Chondrocyte (in vitro differentiated cells): ENCODE measurements around the gene ZNF74. TPM values are rescaled to one million over a fixed set of nuclear protein-coding genes. Genes with fewer than 3 reads are reported as not detected.
"Not testable (repeated sequence)": the region's sequence is repeated elsewhere in the genome, so short reads cannot be mapped to it uniquely, and the experiment has no call there.

ENCODE experiments used
- DNase-seq: peaks from one replicate; pipeline ENCODE4 v3.0.0; 2021; ENCODE audit warnings: mixed read lengths, low spot score
- H3K27ac Mint-ChIP-seq: one replicate; pipeline ENCODE4 v1.8.0; 2021; ENCODE audit warnings: mild to moderate bottlenecking, moderate library complexity, mixed read lengths; ENCODE audit not compliant: unreplicated experiment
- H3K27me3 Mint-ChIP-seq: 2 replicates; pipeline ENCODE4 v1.8.0; 2021; ENCODE audit warnings: low read depth, mixed read lengths
- H3K36me3 Mint-ChIP-seq: 2 replicates; pipeline ENCODE4 v1.8.0; 2021; ENCODE audit warnings: low read depth, mixed read lengths
- H3K4me1 Mint-ChIP-seq: 2 replicates; pipeline ENCODE4 v1.8.0; 2021; ENCODE audit warnings: low read depth, mild to moderate bottlenecking, mixed read lengths
- H3K4me3 Mint-ChIP-seq: one replicate; pipeline ENCODE4 v1.8.0; 2021; ENCODE audit warnings: mild to moderate bottlenecking, moderate library complexity, mixed read lengths; ENCODE audit not compliant: unreplicated experiment
- H3K9me3 Mint-ChIP-seq: 2 replicates; pipeline ENCODE4 v1.8.0; 2021; ENCODE audit warnings: low read depth, mixed read lengths
- total RNA-seq: library from RNA; stranded (reverse); gene quantifications from 3 replicates; pipeline ENCODE4 v1.2.1, GENCODE V29; 2021
- TF ChIP-seq, protein P1 (sequence below): fragments of 200-600 bp; sonication (generic); IDR thresholded peaks from 2 replicates; pipeline ENCODE4 v1.5.0; 2021; ENCODE audit warnings: antibody characterized with exemption, mild to moderate bottlenecking, moderate library complexity

ZNF74 gene
- total RNA-seq, 1 donor from 2014 or later = 15.7 TPM

DNA sequence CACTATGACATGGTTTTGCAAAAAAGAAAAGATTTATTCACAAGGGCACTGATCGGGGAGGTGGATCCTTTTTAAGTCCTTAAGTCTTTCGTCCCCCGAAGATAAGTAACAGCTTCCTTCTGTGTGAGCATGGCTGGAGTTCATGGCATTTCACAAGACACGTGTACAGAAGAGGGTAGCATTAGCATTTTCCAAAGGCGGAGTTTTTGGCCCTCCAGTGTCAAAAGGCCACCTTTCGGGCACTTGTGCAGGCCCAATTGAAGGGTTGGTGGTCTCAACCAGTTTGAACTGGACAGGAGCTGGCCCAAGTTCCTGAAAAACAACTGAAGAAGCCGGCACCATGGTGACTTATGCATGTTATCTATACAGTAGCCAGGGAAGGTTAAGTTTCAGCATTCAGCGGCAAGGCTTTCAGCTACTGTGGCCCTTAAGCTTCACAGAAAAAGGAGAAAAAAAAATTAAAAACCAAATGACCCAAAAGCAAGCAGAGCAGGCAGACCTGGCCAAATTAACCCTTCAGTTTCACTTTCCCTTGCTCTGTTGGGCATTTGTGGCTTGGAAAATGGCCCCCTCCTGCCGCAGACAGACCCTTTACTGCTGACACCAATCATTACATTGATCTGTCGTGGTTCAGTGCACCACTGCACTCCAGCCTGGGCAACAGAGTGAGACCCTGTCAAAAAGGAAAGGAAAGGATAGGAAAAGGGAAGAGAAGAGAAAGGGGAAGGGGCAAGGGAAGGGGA lies 18.7 kb downstream of the ZNF74 start:
- H3K27me3 Mint-ChIP-seq = no peaks in the 10 kb centered on the region
- TF ChIP-seq, protein P1, sequence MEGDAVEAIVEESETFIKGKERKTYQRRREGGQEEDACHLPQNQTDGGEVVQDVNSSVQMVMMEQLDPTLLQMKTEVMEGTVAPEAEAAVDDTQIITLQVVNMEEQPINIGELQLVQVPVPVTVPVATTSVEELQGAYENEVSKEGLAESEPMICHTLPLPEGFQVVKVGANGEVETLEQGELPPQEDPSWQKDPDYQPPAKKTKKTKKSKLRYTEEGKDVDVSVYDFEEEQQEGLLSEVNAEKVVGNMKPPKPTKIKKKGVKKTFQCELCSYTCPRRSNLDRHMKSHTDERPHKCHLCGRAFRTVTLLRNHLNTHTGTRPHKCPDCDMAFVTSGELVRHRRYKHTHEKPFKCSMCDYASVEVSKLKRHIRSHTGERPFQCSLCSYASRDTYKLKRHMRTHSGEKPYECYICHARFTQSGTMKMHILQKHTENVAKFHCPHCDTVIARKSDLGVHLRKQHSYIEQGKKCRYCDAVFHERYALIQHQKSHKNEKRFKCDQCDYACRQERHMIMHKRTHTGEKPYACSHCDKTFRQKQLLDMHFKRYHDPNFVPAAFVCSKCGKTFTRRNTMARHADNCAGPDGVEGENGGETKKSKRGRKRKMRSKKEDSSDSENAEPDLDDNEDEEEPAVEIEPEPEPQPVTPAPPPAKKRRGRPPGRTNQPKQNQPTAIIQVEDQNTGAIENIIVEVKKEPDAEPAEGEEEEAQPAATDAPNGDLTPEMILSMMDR = no peak
- no peak overlapping the region for H3K4me3 Mint-ChIP-seq
- peak; percentile 27 for DNase-seq
- H3K36me3 Mint-ChIP-seq = peaks cover 2% of the 10 kb centered on the region
- peaks cover 6% of the 10 kb centered on the region for H3K4me1 Mint-ChIP-seq
- no peaks in the 10 kb centered on the region for H3K9me3 Mint-ChIP-seq
- no peak overlapping the region for H3K27ac Mint-ChIP-seq

DNA sequence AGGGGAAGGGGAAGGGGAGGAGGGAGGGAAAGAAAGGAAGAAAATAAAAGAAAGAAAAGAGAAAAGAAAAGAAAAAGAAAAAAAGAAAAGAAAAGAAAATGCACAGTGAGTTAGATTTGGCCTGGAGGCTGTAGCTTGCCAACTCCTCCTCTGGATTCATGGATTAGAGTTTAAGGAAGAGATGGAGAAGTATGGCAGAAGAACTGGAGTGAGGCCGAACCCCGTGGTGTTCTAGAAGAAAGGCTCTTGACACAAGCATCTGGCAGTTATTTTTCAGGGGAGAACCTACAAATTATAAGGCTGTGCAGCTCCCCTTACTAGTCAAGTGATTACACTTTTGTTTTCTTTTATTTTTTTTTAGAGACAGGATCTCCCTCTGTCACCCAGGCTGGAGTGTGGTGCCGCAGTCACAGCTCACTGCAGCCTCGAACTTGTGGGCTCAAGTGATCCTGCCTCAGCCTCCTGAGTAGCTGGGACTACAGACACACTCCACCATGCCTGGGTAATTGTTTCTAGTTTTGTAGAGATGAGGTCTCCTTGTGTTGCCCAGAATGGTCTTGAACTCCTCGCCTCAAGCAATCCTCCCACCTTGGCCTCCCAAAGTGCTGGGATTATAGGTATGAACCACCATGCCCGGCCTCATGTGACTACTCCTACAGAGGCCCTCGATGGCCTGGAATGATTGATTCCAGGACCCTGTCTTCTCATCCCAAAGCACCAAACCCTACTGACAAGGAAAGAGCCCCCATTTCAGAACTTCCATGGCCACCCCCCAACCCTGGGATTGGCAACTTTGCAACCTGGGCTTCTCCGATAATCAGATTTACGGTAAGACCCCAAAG lies 19.5 kb downstream of the ZNF74 start:
- TF ChIP-seq, protein P1 = no peak
- H3K27ac Mint-ChIP-seq = no peak overlapping the region
- no peaks in the 10 kb centered on the region for H3K9me3 Mint-ChIP-seq
- H3K27me3 Mint-ChIP-seq = no peaks in the 10 kb centered on the region
- no peak overlapping the region for H3K4me3 Mint-ChIP-seq
- peaks cover 9% of the 10 kb centered on the region for H3K4me1 Mint-ChIP-seq
- DNase-seq = peak; percentile 36
- peaks cover 2% of the 10 kb centered on the region for H3K36me3 Mint-ChIP-seq

DNA sequence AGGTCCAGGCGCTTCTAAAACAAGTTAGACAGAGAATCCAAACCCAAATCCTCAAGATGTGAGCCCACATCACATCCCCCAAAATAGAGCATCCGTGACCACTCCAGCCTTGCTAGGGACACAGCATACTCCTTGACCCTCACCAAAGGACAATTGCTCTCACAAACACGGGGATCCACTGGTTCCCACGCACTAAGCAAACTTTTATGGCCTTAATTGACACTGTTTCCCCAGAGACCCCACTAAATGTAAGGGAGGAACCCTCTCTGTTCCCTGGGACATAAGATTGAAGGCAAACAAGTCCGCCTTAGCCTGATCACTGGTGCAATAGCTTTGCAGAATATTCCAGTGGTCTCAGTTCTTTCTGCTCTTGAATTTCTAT lies 20.1 kb downstream of the ZNF74 start:
- Mint-ChIP-seq H3K4me3 (no peak overlapping the region), H3K9me3 (no peaks in the 10 kb centered on the region), H3K4me1 (peaks cover 9% of the 10 kb centered on the region), H3K36me3 (no peaks in the 10 kb centered on the region), H3K27ac (no peak overlapping the region), H3K27me3 (no peaks in the 10 kb centered on the region)
- DNase-seq = no peak
- TF ChIP-seq, protein P1 = no peak

DNA sequence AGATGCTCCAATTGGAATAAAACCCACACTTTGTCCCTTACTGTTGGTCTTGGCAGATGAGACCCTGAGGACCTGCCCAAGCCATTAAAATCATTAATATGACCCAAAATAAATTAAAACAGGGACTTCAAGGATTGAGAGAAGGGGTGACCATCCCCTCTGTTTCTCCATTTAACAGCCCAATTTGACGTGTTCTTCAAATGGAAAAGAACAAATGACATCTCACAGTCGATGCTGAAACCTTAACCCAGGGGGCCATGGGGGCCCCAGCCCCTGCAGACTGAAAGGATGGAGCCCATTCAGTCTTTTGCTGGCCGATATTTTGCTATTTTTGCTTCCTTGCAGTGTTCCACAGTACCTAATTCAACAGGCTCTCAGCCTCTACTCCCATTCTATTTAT lies 20.5 kb downstream of the ZNF74 start:
- DNase-seq = no peak
- Mint-ChIP-seq H3K27ac (no peak overlapping the region), H3K4me3 (no peak overlapping the region), H3K36me3 (no peaks in the 10 kb centered on the region), H3K27me3 (no peaks in the 10 kb centered on the region), H3K9me3 (no peaks in the 10 kb centered on the region), H3K4me1 (peaks cover 9% of the 10 kb centered on the region)
- TF ChIP-seq, protein P1 = no peak

DNA sequence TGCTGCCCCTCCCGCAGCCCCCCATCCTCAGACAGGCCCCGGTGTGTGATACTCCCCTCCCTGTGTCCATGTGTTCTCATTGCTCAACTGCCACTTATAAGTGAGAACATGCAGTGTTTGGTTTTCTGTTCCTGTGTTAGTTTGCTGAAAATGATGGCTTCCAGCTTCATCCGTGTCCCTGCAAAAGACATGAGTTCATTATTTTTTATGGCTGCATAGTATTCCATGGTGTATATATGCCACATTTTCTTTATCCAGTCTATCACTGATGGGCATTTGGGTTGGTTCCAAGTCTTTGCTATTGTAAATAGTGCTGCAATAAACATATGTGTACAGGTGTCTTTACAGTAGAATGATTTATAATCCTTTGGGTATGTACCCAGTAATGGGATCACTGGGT lies 21.3 kb downstream of the ZNF74 start:
- not testable (repeated sequence) for H3K4me1 Mint-ChIP-seq, H3K9me3 Mint-ChIP-seq, H3K36me3 Mint-ChIP-seq, H3K27me3 Mint-ChIP-seq, H3K4me3 Mint-ChIP-seq, H3K27ac Mint-ChIP-seq
- DNase-seq = peak; percentile 46

DNA sequence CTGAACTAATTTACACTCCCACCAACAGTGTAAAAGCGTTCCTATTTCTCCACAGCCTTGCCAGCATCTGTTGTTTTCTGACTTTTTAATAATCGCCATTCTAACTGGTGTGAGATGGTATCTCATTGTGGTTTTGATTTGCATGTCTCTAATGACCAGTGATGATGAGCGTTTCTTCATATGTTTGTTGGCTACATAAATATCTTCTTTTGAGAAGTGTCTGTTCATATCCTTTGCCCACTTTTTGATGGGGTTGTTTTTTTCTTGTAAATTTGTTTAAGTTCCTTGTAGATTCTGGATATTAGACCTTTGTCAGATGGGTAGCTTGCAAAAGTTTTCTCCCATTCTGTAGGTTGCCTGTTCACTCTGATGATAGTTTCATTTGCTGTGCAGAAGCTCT lies 21.7 kb downstream of the ZNF74 start:
- not testable (repeated sequence) for H3K27me3 Mint-ChIP-seq, H3K9me3 Mint-ChIP-seq, H3K27ac Mint-ChIP-seq, H3K4me1 Mint-ChIP-seq, H3K4me3 Mint-ChIP-seq, H3K36me3 Mint-ChIP-seq, DNase-seq
